Measurements from ENCODE around the gene DGKI.

Gene DGKI

GRCh38 chr7:137741443-137741842, 105.3 kb downstream of the DGKI start:
- no peak overlapping the region for H3K27ac ChIP-seq
- DNase-seq: no peak
- TF ChIP-seq CTCF (IDR thresholded peaks at IDR 0.05; ENCODE audit: low read depth, low read length, missing control alignments): no peak
- no peaks in the 10 kb centered on the region for H3K27me3 ChIP-seq (replicated peaks)
- in situ Hi-C loops (cut with HindIII; ENCODE audit: low pct_ligation_motif_present, low sequenced_read_pairs): no loop called here
- H3K36me3 ChIP-seq (replicated peaks): no peaks in the 10 kb centered on the region
- H3K4me3 ChIP-seq (ENCODE audit: low read depth, low read length): no peak overlapping the region

DNA sequence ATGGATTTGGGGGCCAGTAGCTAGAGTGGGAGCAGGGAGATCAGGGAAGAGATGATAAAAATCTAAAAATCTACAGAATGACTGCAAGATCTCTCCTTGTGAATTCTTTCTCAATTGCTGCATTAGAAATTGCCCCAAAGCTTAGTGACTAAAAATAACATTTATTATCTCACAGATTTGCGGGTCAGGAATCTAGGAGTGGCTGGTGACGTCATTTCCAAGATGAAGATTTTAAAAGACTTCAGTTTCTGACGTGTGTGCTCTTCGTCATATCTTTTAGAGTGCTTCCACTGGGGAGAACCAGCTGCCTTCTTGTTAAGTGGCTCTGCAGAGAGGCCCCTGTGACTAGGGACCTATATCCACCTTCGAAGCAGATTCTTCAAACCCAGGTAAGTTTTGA, 112.6 kb downstream of the DGKI start:
- Histone ChIP-seq H3K27ac (no peak overlapping the region), H3K36me3 (replicated peaks) (no peaks in the 10 kb centered on the region), H3K4me3 (ENCODE audit: low read depth, low read length) (no peak overlapping the region), H3K27me3 (replicated peaks) (no peaks in the 10 kb centered on the region)
- no peak for TF ChIP-seq CTCF (IDR thresholded peaks at IDR 0.05; ENCODE audit: low read depth, low read length, missing control alignments)
- peak; percentile 9 for DNase-seq
- in situ Hi-C loops (cut with HindIII; ENCODE audit: low pct_ligation_motif_present, low sequenced_read_pairs): no loop called here

DNA sequence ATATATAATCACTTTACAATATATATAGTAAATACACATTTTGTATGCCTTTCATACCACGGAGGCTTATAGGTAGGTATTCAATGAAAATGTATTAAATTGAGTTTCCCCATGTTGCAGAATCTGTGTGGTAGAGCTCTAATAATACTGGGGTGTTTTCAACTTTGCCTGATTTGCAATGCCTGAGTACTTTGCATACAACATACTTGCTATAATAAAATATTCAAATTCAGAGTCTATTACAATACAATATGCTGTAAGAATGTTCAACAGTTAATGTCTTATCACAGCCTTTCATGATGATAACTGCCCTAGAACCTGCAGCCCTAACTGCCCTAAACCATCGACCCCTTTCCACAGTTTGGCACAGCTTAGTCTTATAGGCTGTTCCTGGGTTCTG, 114.6 kb downstream of the DGKI start:
- no peaks in the 10 kb centered on the region for H3K27me3 ChIP-seq (replicated peaks)

GRCh38 chr7:137731436-137731835, 115.3 kb downstream of the DGKI start:
- in situ Hi-C loops (cut with HindIII; ENCODE audit: low pct_ligation_motif_present, low sequenced_read_pairs): no loop called here
- DNase-seq: peak; percentile 22
- Histone ChIP-seq H3K27me3 (replicated peaks) (no peaks in the 10 kb centered on the region), H3K36me3 (replicated peaks) (no peaks in the 10 kb centered on the region), H3K4me3 (ENCODE audit: low read depth, low read length) (no peak overlapping the region), H3K27ac (no peak overlapping the region)
- no peak for TF ChIP-seq CTCF (IDR thresholded peaks at IDR 0.05; ENCODE audit: low read depth, low read length, missing control alignments)

More for the DNA sequence above, 114.6 kb downstream of the DGKI start:
- in situ Hi-C loops (cut with HindIII; ENCODE audit: low pct_ligation_motif_present, low sequenced_read_pairs): no loop called here
- Histone ChIP-seq H3K4me3 (ENCODE audit: low read depth, low read length) (no peak overlapping the region), H3K27ac (no peak overlapping the region), H3K36me3 (replicated peaks) (no peaks in the 10 kb centered on the region)
- TF ChIP-seq CTCF (IDR thresholded peaks at IDR 0.05; ENCODE audit: low read depth, low read length, missing control alignments): no peak
- DNase-seq: no peak

DNA sequence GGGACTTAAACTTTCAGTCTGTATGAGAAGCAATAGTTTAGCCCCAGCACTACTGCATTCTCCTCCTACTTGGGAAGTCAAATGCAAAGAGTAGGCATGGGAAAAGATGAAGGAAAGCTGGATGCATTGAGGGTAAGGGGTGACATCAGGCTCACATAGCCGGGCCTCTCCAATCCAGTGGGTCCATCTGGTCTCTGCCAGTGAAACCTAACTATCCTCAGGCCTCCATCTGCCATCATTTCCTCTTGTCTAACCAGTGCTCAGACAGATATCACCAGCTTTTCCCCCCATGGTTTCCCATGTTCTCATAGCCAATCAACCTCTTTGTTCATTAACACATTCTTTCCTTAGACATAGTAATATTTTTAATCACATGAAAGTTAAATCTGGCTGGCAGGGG, 118.3 kb downstream of the DGKI start:
- Histone ChIP-seq H3K27ac (no peak overlapping the region), H3K36me3 (replicated peaks) (no peaks in the 10 kb centered on the region), H3K4me3 (ENCODE audit: low read depth, low read length) (no peak overlapping the region), H3K27me3 (replicated peaks) (no peaks in the 10 kb centered on the region)
- in situ Hi-C loops (cut with HindIII; ENCODE audit: low pct_ligation_motif_present, low sequenced_read_pairs): no loop called here
- no peak for DNase-seq
- no peak for TF ChIP-seq CTCF (IDR thresholded peaks at IDR 0.05; ENCODE audit: low read depth, low read length, missing control alignments)

GRCh38 chr7:137727413-137727812, 119.4 kb downstream of the DGKI start:
- TF ChIP-seq CTCF (IDR thresholded peaks at IDR 0.05; ENCODE audit: low read depth, low read length, missing control alignments): no peak
- Histone ChIP-seq H3K27ac (no peak overlapping the region), H3K4me3 (ENCODE audit: low read depth, low read length) (no peak overlapping the region), H3K36me3 (replicated peaks) (no peaks in the 10 kb centered on the region), H3K27me3 (replicated peaks) (no peaks in the 10 kb centered on the region)
- in situ Hi-C loops (cut with HindIII; ENCODE audit: low pct_ligation_motif_present, low sequenced_read_pairs): no loop called here
- no peak for DNase-seq

Measured in brain microvascular endothelial cell (primary cell).